HepG2 (cell line): ENCODE measurements around the gene FIZ1. TPM values are rescaled to one million over a fixed set of nuclear protein-coding genes. Genes with fewer than 3 reads are reported as not detected.

Experiments used
- FOSL1 ChIP-seq: sonication (generic); formaldehyde crosslinking; IDR thresholded peaks from 2 replicates; pipeline ENCODE4 v1.9.0; 2021; ENCODE audit warnings: missing genetic modification reagents, borderline replicate concordance
- GABPA ChIP-seq, 2 experiments: IDR thresholded peaks; 2 replicates each; pipeline ENCODE4 v1.6.1; 2011 to 2016; ENCODE audit warnings: low read depth in 2 of 2, low read length in 1 of 2, missing biosample characterization in 1 of 2, missing genetic modification characterization in 1 of 2
- GTF2F1 ChIP-seq: fragments of 150-350 bp; IDR thresholded peaks from 2 replicates; pipeline ENCODE4 v1.6.1; 2014; ENCODE audit warnings: low read length
- KMT2A ChIP-seq: sonication (generic); formaldehyde crosslinking; IDR thresholded peaks from 2 replicates; pipeline ENCODE4 v1.4.0; 2020; ENCODE audit warnings: missing genetic modification reagents
- LCORL ChIP-seq, 2 experiments: fragments of 450-650 bp in 1 of 2; sonication (generic) in 1 of 2; formaldehyde crosslinking in 1 of 2; IDR thresholded peaks; 2 replicates each; pipeline versions ENCODE4 v1.5.0 to v1.6.1; 2017 to 2020; ENCODE audit warnings: antibody characterized with exemption in 1 of 2, missing genetic modification reagents in 1 of 2
- MATR3 ChIP-seq: sonication (generic); formaldehyde crosslinking; IDR thresholded peaks from 2 replicates; pipeline ENCODE4 v1.4.0; 2020; ENCODE audit warnings: missing genetic modification reagents
- MED1 ChIP-seq: sonication (generic); formaldehyde crosslinking; IDR thresholded peaks from 2 replicates; pipeline ENCODE4 v1.4.0; 2020; ENCODE audit warnings: missing genetic modification reagents
- MED13 ChIP-seq: sonication (generic); formaldehyde crosslinking; IDR thresholded peaks from 2 replicates; pipeline ENCODE4 v1.5.0; 2020; ENCODE audit warnings: missing genetic modification reagents
- MIXL1 ChIP-seq: IDR thresholded peaks from 2 replicates; pipeline ENCODE4 v1.6.1; 2016
- RCOR2 ChIP-seq: IDR thresholded peaks from 2 replicates; pipeline ENCODE4 v1.6.1; 2016; ENCODE audit warnings: missing biosample characterization, missing genetic modification reagents
- SAP130 ChIP-seq: IDR thresholded peaks from 2 replicates; pipeline ENCODE4 v1.6.1; 2016; ENCODE audit warnings: low read depth
- TBP ChIP-seq: sonication (generic); formaldehyde crosslinking; IDR thresholded peaks from 2 replicates; pipeline ENCODE4 v1.5.0; 2020; ENCODE audit warnings: missing genetic modification reagents
- TGIF2 ChIP-seq: IDR thresholded peaks from 2 replicates; pipeline ENCODE4 v1.6.1; 2016; ENCODE audit warnings: control low read depth, missing compliant biosample characterization
- THAP11 ChIP-seq: IDR thresholded peaks from 2 replicates; pipeline ENCODE4 v1.6.1; 2016; ENCODE audit warnings: missing biosample characterization, missing genetic modification reagents
- ZBTB8A ChIP-seq: sonication (generic); formaldehyde crosslinking; IDR thresholded peaks from 2 replicates; pipeline ENCODE4 v1.4.0; 2020; ENCODE audit warnings: mild to moderate bottlenecking, low read depth, missing genetic modification reagents, borderline replicate concordance
- ZNF256 ChIP-seq: sonication (generic); formaldehyde crosslinking; conservative IDR thresholded peaks from 2 replicates; pipeline ENCODE4 v1.4.0; 2020; ENCODE audit warnings: missing genetic modification reagents
- ZNF430 ChIP-seq: sonication (generic); formaldehyde crosslinking; IDR thresholded peaks from 2 replicates; pipeline ENCODE4 v1.9.0; 2021; ENCODE audit warnings: mild to moderate bottlenecking, missing genetic modification reagents
- ZNF44 ChIP-seq: sonication (generic); formaldehyde crosslinking; IDR thresholded peaks from 2 replicates; pipeline ENCODE4 v1.5.1; 2020; ENCODE audit warnings: mild to moderate bottlenecking, missing genetic modification reagents
- ZNF446 ChIP-seq: sonication (generic); formaldehyde crosslinking; IDR thresholded peaks from 2 replicates; pipeline ENCODE4 v1.5.0; 2020; ENCODE audit warnings: mild to moderate bottlenecking, missing genetic modification reagents
- ZNF510 ChIP-seq: sonication (generic); formaldehyde crosslinking; IDR thresholded peaks from 2 replicates; pipeline ENCODE4 v1.4.0; 2020; ENCODE audit warnings: low read depth, mild to moderate bottlenecking, missing genetic modification reagents
- ZNF577 ChIP-seq: sonication (generic); formaldehyde crosslinking; IDR thresholded peaks from 2 replicates; pipeline ENCODE4 v1.4.0; 2020; ENCODE audit warnings: mild to moderate bottlenecking, low read depth, missing genetic modification reagents, borderline replicate concordance
- polyA plus RNA-seq, 8 experiments: library from polyadenylated mRNA; depleted of rRNA in 3 of 8; stranded (reverse) in 7 of 8; unstranded in 1 of 8; fragments of >200 nt; fragmentation: Illumina TruSeq in 4 of 8; extraction: Trizol in 4 of 8; gene quantifications; 2 replicates each; pipeline versions ENCODE4 v1.2.1 to v1.2.3, GENCODE V29; 2011 to 2016; ENCODE audit warnings: low read depth in 4 of 8, missing spikeins in 1 of 8, mixed read lengths in 1 of 8; ENCODE audit not compliant: insufficient read depth in 1 of 8
- total RNA-seq, 5 experiments: library from RNA; depleted of rRNA; stranded (reverse); fragments of >200 nt; fragmentation: Illumina TruSeq; extraction: Trizol; gene quantifications; 2 replicates each; pipeline ENCODE4 v1.2.3, GENCODE V29; 2016; ENCODE audit warnings: low read depth in 1 of 5
- TF ChIP-seq, protein P1 (sequence below): sonication (generic); formaldehyde crosslinking; IDR thresholded peaks from 2 replicates; pipeline ENCODE4 v1.4.0; 2020; ENCODE audit warnings: missing genetic modification reagents
- TF ChIP-seq, protein P2 (sequence below): sonication (generic); formaldehyde crosslinking; IDR thresholded peaks from 2 replicates; pipeline ENCODE4 v1.4.0; 2020; ENCODE audit warnings: missing genetic modification reagents
- TF ChIP-seq, protein P3 (sequence below): IDR thresholded peaks from 2 replicates; pipeline ENCODE4 v1.6.1; 2016; ENCODE audit warnings: low read depth, control low read depth

Gene FIZ1
- total and polyA plus RNA-seq, 2 of the 13 experiments (the other 11 are each of a cell fraction or from before 2014, with no cell fraction given): 3.6 to 5.9 TPM

DNA sequence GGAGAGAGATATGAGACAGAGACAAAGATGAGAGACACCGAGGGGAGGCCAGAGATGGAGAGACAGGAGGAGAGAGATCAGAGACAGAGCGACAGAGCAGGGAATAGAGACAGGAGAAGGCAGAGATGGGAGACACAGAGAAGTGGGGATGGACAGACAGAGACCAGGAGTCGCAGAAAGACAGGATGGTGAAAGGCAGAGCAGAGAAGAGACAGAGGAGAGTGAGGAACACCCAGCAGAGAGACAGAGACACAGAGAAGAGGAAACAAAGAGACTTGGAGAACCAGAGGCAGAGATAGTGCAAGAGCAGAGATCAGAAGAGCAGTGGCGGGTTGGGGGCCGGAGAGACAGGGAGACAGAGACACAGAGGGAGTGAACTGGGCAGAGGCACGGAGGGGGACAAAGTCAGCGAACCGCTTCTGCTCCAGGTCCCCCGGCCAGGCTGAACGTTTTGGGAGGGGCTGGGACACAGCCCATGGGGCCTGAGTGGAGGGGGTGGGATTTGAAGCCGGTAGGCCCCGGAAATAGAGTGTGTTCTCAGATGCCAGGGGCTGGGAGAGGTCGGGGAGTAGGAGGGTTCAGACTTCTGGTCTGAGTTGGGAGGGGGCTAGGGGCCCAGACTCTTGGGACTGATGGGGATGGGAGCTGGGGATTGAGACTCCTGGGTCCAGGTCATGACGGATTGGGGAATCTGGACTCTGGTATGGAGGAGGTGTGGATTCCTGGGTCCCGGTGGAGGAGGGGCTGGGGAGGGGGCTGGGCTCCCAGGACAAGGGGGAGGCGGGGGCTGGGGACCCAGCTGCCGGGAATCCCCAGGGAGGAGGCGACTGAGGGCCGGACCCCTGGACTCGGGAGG lies 19.3 kb downstream of the FIZ1 start (continued):
- TF ChIP-seq, protein P1, sequence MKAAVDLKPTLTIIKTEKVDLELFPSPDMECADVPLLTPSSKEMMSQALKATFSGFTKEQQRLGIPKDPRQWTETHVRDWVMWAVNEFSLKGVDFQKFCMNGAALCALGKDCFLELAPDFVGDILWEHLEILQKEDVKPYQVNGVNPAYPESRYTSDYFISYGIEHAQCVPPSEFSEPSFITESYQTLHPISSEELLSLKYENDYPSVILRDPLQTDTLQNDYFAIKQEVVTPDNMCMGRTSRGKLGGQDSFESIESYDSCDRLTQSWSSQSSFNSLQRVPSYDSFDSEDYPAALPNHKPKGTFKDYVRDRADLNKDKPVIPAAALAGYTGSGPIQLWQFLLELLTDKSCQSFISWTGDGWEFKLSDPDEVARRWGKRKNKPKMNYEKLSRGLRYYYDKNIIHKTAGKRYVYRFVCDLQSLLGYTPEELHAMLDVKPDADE (CRISPR knock-in tag): no peak
- no peak for TF ChIP-seq MIXL1 (CRISPR knock-in tag)
- TF ChIP-seq, protein P2, sequence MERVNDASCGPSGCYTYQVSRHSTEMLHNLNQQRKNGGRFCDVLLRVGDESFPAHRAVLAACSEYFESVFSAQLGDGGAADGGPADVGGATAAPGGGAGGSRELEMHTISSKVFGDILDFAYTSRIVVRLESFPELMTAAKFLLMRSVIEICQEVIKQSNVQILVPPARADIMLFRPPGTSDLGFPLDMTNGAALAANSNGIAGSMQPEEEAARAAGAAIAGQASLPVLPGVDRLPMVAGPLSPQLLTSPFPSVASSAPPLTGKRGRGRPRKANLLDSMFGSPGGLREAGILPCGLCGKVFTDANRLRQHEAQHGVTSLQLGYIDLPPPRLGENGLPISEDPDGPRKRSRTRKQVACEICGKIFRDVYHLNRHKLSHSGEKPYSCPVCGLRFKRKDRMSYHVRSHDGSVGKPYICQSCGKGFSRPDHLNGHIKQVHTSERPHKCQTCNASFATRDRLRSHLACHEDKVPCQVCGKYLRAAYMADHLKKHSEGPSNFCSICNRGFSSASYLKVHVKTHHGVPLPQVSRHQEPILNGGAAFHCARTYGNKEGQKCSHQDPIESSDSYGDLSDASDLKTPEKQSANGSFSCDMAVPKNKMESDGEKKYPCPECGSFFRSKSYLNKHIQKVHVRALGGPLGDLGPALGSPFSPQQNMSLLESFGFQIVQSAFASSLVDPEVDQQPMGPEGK (CRISPR knock-in tag): peak; percentile 46; the same call in 1 of the 2 replicates
- no peak for TF ChIP-seq ZNF577 (CRISPR knock-in tag)
- TF ChIP-seq, protein P3, sequence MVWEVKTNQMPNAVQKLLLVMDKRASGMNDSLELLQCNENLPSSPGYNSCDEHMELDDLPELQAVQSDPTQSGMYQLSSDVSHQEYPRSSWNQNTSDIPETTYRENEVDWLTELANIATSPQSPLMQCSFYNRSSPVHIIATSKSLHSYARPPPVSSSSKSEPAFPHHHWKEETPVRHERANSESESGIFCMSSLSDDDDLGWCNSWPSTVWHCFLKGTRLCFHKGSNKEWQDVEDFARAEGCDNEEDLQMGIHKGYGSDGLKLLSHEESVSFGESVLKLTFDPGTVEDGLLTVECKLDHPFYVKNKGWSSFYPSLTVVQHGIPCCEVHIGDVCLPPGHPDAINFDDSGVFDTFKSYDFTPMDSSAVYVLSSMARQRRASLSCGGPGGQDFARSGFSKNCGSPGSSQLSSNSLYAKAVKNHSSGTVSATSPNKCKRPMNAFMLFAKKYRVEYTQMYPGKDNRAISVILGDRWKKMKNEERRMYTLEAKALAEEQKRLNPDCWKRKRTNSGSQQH (CRISPR knock-in tag): 0 out of 2 replicates have a peak, but pooled peaks have one; percentile 18
- TF ChIP-seq MATR3: no peak
- TF ChIP-seq TGIF2 (CRISPR knock-in tag): peak; percentile 18; the same call in 1 of the 2 replicates
- TF ChIP-seq ZNF430 (CRISPR knock-in tag): 0 out of 2 replicates have a peak, but pooled peaks have one; percentile 24
- no peak for TF ChIP-seq ZNF256 (CRISPR knock-in tag)
- no peak for TF ChIP-seq ZNF446 (CRISPR knock-in tag)
- TF ChIP-seq LCORL (IDR thresholded peaks at IDR 0.05): no peak
- no peak; the same call in 1 of the 2 replicates for TF ChIP-seq LCORL (CRISPR knock-in tag; IDR thresholded peaks at IDR 0.05)
- no peak for TF ChIP-seq MED13 (CRISPR knock-in tag)
- no peak for TF ChIP-seq GABPA (IDR thresholded peaks at IDR 0.05; ENCODE audit: low read depth, low read length)
- peak; percentile 30 for TF ChIP-seq GABPA (CRISPR knock-in tag; IDR thresholded peaks at IDR 0.05; ENCODE audit: low read depth)
- TF ChIP-seq ZNF44: no peak
- no peak for TF ChIP-seq RCOR2 (CRISPR knock-in tag)
- 0 out of 2 replicates have a peak, but pooled peaks have one; percentile 18 for TF ChIP-seq KMT2A (CRISPR knock-in tag)
- TF ChIP-seq ZBTB8A (CRISPR knock-in tag): no peak
- TF ChIP-seq FOSL1 (CRISPR knock-in tag): no peak
- no peak for TF ChIP-seq ZNF510
- TF ChIP-seq TBP (CRISPR knock-in tag): no peak
- peak; percentile 50; the same call in 1 of the 2 replicates for TF ChIP-seq SAP130
- no peak for TF ChIP-seq THAP11 (CRISPR knock-in tag)
- no peak for TF ChIP-seq MED1
- no peak for TF ChIP-seq GTF2F1
